HG03521 (cell line): ENCODE measurements around the gene FTO.

Experiments
- ATAC-seq: cut with Tn5 transposase; IDR thresholded peaks from one replicate; pipeline ENCODE4 v1.9.1; 2021; ENCODE audit warnings: mild to moderate bottlenecking, moderate library complexity; ENCODE audit not compliant: unreplicated experiment

FTO gene

DNA sequence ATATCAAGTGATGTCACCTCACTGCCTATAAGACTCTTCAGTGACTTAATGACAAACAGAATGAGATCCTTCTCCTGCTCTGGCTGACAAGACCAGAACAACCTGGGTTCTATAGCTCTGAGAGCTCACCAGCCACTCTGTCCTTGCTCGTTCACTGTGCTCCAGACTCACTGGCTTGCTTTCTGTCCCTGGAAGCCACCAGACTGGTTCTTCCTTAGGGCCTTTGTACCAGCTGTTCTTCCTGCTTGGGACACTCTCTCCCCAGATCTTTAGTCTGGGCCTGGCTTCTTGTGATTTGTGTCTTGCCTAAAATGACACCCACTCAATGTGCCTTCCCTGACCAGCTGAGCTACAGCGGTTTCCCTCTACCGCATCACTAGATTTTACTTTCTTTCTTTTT, 76.1 kb downstream of the FTO start:
- no peak for ATAC-seq

GRCh38 chr16:53781023-53781605, 77.2 kb downstream of the FTO start:
- ATAC-seq = no peak

DNA sequence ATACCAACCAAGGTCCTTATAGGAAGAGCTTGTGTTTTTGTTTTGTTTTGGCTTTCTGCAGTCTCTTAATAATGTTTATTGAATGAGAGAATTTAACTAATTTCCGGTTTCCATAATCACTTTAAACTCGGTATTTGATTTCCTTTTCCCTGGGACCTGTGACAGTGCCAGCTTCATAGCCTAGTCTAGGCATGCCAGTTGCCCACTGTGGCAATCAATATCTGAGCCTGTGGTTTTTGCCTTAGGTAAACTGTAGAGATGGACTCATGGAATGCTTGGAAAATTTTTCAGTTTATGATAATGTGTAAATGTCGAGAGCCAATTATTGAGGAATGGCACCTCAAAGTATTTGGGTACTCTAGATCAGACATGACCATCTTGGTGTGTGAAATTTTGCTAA, 78.2 kb downstream of the FTO start:
- ATAC-seq = no peak

- no peak for ATAC-seq
Measured at GRCh38 chr16:53784291-53784690, 80.3 kb downstream of the FTO start.

GRCh38 chr16:53785044-53785443, 81.1 kb downstream of the FTO start:
- ATAC-seq = no peak

DNA sequence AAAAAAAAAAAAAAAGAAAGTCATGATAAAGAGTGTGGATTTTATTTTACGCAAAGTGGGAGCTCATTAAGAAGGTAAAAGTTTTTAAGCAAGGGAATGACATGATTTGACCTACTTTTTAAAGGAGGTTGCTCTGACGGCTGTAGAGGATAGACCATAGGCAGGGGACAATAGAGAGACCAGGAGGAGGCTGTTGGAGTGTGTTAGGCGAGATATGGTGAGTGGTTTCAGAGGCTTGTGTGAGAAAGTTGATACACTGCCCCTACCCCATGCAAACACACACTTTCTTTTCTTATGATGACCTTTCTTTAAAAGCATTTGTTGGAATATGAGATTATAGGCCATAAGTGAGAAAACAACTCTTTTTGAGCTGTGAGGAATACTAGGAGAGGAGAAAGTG, 82.0 kb downstream of the FTO start:
- no peak for ATAC-seq

DNA sequence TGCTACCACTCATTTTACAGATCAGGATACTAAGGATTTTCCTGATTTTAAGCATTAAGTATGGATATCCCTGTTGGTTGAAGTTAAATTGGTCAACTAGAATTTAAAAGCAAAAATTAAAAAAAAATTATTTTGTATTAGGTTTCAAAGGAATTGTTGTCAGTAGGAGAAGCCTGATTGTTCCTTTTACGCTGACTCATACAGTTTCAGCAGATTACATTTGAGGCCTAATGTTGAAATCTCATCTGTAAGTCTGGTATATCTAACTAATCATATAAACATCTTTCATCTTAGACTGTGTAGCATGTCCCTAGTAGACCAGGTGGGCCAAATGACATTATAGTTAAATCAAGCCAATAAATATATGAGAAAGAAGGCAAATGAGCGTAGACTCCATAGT, 83.5 kb downstream of the FTO start:
- no peak for ATAC-seq

DNA sequence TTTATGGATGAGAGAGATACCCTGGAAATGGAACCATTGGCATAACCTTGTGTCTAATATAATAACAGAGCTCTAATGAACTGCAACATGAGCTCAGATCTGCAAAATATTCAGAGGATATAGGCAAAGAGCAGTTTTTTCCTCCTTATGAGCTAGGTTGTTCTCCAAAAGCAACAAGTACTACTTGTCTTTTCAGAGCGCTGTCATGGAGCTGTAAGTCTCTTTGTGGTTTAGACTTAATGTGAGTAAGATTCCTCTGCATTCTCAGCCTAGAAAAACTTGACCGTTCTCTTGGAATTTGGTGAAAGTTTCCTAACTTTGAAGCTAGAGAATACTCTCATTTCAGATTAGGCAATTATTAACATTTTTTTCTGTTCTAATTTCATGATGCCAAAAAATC, 85.2 kb downstream of the FTO start:
- ATAC-seq = no peak

- no peak for ATAC-seq
Measured at GRCh38 chr16:53792161-53792951, 88.4 kb downstream of the FTO start.

- ATAC-seq = no peak
Measured at GRCh38 chr16:53803451-53803850, 99.5 kb downstream of the FTO start.

GRCh38 chr16:53803998-53804397, 100.0 kb downstream of the FTO start:
- ATAC-seq = no peak

DNA sequence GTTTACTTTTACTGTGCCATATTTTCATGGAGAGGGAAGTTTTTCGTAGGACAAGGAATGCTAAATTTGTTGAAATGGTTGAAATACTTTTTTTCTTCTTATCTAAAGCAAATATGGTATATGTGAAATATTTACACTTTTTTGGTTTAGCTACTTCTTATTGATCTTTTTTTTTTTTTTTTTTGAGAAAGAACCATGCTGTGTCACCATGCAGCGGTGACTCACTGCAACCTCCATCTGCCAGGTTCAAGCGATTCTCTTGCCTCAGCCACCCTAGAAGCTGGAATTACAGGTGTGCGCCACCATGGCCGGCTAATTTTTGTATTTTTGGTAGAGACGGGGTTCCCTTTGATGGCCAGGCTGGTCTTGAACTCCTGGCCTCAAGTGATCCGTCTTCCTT, 100.5 kb downstream of the FTO start:
- ATAC-seq = no peak

DNA sequence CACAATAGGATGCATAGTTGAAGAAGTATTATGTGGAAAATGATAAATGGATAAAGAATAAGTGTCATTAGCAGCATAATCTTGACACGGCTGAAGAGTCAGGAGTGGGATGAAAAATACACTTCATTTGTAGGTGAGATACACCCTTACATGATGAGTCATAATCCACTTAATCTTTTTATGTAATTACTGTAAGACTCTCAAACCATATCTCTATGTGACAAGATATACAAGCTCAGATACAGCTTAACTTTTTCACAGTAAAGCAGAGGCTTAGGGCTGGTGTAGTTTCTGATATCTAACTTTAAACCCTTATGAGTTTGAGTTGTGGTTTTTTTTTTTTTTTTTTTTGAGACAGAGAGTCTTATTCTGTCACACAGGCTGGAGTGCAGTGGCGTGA, 101.2 kb downstream of the FTO start:
- no peak for ATAC-seq

GRCh38 chr16:53805752-53806151, 101.8 kb downstream of the FTO start:
- no peak for ATAC-seq

- ATAC-seq = no peak
Measured at GRCh38 chr16:53809088-53809932, 105.4 kb downstream of the FTO start.

DNA sequence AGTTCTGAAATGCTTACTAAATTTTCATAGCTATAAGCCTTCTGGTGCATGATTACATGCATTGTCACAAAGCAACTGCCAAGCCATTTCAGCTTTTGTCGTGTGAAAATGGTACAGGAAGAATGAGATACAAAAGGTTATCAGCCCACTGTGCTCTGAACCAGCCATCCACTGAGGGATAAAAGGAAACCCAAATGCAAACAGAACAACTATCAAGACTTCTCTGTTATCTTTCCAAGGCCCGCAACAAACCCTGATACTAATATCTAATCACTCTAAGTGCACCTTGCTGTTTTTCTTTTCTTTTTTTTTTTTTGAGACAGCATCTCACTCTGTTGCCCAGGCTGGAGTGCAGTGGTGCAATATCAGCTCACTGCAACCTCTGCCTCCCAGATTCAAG, 109.0 kb downstream of the FTO start:
- no peak for ATAC-seq

GRCh38 chr16:53814801-53815200, 110.8 kb downstream of the FTO start:
- no peak for ATAC-seq

DNA sequence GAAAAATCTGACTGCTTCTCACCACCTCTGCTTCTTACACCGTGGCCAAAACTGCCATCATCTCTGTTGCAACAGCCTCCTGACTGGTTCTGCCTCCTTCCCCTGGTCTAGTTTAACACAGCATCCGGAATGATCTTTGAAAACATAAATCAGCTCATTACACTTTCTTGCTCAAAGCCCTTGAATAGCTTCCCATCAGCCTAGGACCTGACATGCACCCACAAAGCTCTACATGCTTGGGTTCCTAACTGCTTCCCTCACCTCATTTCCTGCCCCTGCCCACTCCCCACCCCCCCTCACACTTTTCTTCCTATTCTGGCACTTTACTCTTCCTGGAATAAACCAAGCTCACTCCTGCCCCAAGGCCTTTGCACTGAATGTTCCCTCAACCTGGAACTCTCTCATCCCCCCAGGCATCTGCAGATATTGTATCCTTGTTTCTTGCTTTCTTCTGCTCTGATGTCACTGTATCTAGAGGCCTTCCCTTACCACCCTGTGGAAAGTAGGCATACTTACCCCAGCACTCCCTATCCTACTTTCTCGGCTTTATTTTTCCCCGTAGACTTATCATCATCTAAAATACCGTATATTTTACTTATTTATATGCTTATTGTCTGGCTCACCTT, 112.4 kb downstream of the FTO start:
- no peak for ATAC-seq

GRCh38 chr16:53817117-53817755, 113.3 kb downstream of the FTO start:
- ATAC-seq = no peak

DNA sequence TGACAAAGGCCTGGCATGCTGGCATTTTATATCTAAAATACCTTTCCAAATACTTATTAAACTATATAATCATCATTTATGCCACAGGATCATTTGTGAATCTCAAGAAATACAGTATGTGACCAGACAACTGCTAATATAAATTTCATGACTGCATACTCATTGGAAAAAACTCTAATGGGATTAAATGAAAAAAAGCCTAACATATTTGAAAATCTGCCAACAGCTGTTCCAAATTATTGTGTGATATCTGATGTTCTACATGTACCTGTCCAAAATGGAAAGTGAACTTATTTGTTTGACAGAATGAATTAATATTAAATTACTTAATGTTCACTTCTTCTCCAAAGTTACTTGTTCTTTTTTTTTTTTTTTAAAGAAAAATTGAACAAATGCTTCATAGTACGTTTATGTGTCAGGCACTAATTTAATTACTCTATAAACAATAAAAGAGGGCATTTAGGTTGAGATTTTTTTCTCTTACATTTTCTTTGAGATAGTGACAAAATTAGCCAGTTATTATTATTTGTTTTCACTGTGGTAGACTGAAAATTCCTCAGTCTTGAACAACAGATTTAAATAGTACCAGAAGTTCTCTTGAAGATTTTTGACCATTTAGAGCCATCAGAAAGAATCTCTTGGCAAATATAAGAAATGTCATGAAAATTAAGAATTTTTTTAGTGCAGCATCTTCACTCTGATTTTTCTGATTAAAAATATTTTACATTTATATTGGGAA, 114.0 kb downstream of the FTO start:
- no peak for ATAC-seq
